ENCODE data around the gene MEI4.
"Not testable (repeated sequence)": the region's sequence is repeated elsewhere in the genome, so short reads cannot be mapped to it uniquely, and the experiment has no call there.

The MEI4 gene

DNA sequence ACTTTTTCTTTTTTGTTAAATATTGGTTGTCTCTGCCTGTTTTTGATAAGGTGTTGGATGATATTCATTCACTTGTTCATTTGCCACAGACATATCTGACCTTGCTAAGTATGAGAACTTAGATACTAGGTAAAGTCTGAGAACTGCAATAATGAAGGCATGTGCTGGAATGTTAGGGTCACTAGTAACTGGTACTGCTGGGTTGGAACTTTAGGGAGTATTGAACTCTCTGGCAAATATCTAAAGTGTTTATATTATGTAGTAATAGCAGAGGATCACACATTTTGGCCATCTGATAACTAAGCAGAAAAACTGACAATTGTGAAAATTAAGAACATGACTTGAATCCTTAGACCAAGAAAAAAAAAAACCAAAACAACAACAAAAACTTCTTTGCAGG, 162.7 kb downstream of the MEI4 start:
- DNase-seq (ENCODE audit: low read depth): no peak

DNA sequence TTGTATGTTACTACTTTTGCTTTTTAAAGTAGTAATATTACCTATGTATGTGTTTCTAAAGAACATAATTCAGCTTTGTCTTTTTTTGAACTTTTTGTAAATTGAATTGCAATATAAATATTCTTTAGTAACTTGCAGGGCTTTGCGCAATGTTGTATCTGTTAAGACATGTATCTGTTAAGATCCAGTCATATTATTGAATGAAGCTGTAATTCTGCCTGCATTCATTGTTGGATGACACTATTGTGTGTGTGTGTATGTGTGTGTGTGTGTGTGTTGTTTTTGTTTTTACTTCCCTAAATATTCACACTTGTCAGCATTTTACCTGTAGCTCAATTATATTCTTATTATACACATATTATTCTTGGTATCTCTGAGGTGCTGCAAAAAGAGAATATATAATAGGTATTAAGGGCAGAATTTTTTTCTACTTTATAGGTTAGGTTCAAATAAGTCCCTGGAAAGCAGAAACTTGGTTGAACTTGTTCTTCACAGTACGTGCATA, 164.0 kb downstream of the MEI4 start:
- no peak for DNase-seq (ENCODE audit: low read depth)

- DNase-seq (ENCODE audit: low read depth): no peak
Measured at GRCh38 chr6:77822265-77822664, 169.4 kb downstream of the MEI4 start.

DNA sequence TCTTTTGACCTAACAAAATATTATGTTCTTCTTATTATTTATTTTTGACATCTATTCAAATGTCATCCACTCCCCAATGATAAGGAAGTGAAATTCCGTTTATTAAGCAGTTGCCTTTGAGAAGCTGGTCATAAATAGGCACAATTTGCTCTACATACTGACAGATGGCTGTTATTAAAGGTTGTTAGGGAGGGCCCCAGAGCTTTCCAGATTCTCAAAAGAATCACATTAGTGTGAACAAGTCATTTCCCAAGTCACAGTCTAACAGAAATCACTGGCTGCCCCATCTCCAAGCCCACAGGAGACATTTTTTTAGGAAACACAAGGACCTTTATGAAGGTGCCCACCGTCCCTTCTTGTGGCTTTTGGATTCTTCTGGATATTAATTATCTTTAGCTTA, 172.4 kb downstream of the MEI4 start:
- no peak for DNase-seq (ENCODE audit: low read depth)

DNA sequence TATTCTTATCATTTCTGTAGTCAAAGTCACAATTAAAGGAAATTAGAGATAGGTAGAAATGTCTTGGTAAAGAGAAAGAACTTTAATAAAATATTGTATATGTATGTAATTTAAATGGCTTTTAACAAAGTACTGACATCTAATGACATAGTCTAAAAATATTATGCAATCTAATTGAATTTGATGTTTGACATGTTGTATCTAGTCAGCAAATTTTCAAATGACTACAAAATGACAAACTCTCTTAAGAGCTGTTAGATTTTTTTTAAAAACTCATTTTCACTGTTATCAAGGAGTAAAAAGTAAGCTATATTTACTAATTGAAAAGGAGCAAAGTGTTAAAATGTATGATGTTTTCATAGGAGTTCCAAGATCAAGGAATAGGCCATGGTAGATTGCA, 176.9 kb downstream of the MEI4 start:
- no peak for DNase-seq (ENCODE audit: low read depth)

DNA sequence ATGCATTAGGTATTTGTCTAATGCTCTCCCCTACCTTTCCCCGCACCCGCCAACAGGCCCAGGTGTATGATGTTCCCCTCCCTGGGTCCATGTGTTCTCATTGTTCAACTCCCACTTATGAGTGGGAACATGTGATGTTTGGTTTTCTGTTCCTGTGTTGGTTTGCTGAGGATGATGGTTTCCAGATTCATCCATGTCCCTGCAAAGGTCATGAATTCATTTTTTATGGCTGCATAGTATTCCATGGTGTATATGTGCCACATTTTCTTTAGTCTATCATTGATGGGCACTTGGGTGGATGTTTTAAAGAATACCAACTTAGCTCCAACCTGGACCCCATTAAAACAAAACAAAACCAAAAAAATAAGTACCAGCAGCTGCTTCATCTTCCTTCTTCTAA, 180.9 kb downstream of the MEI4 start:
- DNase-seq (ENCODE audit: low read depth): not testable (repeated sequence)

- no peak for DNase-seq (ENCODE audit: low read depth)
Measured at GRCh38 chr6:77834591-77834996, 181.8 kb downstream of the MEI4 start.

DNA sequence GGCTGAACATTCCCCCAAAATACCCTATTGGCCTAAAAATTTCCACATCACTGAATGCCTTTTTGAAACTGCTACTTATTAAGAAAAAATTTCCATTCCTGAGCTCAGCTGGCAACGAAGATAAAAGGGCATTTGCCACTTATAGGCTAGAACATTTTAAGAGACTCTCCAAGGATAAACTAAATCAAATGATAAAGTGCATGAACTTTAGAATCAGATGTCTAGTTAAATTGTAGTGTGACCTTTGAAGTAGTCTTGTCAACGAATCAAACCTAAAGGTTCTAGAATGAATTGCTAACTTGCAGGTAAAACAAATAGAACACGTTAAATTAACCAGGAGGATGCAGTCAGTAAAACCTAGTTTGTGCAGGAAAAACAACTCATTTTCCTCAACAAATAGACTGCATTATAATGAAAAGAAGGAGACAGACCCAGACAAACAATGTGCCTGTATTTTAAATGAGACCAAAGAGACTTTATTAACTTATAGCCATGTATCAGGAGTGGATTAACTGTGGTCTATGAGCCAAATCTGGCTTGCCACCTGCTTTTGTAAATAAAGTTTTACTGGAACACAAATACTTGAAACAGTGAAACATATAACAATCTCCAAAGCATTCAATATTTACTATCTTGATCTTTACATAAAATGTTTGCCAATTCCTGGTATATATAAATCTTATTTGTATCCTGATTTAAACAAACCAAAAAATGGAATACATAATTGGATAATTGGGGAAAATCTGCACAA, 184.4 kb downstream of the MEI4 start:
- no peak for DNase-seq (ENCODE audit: low read depth)

DNA sequence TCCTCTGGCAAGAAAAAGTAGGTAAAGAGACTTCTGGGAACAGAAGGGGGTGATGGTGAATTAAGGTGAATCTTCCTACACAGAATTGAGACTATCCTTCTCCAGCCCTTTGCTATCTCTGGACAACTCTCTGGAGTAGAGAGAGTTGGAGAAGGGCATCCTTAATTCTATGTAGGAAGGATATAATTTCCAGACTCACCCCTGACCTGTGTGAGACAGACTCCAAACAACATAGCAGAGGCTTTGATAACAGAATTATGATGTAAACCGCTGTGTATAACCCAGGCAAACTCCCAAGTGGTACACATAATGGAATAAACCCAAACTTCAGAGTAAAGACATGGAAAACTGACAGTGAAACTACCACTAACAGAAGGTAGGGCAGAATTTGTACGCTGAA, 186.5 kb downstream of the MEI4 start:
- DNase-seq (ENCODE audit: low read depth): no peak

DNA sequence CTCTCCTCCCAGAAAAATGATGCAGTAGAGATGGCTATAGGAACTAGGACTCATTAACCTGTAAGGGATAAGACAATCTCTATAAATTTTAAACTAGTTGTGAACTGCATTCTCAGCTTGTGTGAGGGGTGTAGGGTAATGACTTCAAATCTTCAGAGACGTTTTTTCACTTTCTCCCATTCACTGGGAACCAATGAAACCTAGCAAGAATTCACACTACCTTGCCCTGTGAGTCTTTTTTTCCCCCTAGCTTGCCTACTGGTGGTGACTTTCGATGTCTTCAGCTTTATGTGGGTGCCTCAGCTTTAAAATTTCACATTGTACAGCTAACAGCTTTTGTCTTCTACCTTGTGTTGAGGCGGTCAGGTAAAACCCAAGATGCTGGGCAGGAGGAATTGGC, 192.0 kb downstream of the MEI4 start:
- no peak for DNase-seq (ENCODE audit: low read depth)

DNA sequence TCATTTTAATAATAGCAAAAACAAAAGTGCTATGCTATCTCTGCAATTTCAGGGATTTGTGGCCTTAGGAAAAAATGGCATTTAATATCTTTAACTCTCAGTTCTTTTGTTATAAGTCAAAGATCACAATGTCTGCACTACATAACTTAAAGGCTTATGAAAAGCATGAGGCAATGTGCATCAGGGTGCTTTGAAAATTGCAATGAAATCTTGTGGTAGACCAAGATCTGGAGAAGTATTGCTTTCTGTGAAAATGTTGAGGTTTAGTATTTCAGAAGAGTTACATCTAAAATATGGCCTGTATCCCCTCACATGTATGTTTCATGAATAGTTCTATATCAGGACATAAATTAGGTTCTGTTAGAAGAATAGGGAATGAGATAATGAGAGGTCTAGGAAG, 200.6 kb downstream of the MEI4 start:
- no peak for DNase-seq (ENCODE audit: low read depth)

GRCh38 chr6:77856391-77856790, 203.6 kb downstream of the MEI4 start:
- no peak for DNase-seq (ENCODE audit: low read depth)

- DNase-seq (ENCODE audit: low read depth): no peak
Measured at GRCh38 chr6:77857421-77857820, 204.6 kb downstream of the MEI4 start.

DNA sequence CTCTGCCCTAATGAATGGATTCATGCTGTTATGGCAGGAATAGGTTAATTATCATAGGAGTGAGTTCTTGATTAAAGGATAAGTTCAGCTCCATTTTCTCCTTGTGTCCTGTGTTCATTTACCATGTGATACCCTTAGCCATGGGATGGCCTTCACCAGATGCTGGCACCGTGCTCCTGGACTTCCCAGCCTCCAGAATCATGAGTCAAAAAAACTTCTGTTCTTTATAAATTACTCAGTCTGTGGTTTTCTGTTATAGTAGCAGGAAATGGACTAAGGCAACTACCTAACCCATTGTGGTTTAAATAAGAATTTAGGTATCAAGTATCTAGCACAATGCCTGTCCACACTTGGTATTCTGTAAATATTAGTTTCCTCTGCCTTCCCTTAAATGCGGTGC, 223.5 kb downstream of the MEI4 start:
- no peak for DNase-seq (ENCODE audit: low read depth)

DNA sequence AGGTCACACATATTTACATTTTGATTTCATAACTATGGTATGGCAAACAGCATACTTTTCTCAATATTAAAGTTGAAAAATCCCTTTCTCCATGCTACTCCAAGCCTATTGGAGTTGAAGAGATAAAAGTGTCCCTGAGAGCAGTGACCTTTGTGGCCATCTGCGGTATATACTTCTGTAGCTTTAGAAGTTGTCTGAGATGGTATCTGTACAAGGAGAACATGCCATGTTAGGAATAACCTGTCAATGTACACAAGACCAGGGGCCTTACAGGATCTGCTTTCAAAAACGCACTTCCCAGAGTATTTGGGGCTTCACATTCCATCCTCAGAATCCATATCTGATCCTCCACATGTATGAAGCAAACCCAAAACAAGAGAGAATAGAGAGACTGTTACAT, 226.7 kb downstream of the MEI4 start:
- DNase-seq (ENCODE audit: low read depth): no peak

DNA sequence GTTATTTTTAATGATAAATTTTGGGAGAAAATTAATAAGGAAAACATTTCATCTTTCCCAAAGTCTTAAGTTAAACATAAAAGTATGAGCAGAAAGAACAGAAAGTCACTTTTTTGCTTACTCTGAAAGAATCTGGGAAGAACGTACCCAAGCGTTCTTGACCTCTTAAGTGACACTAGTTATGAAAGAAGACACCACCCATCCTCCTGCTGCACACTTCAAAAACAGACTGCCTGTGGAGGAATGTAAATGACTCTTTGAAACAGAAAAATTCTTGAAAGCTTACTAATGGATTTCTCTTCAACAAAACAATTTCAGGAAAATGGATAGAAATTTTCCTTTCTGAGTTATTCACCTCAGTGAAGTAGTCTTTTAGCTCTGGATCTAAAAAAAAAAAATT, 227.7 kb downstream of the MEI4 start:
- DNase-seq (ENCODE audit: low read depth): no peak

- no peak for DNase-seq (ENCODE audit: low read depth)
Measured at GRCh38 chr6:77883851-77884250, 231.0 kb downstream of the MEI4 start.

DNA sequence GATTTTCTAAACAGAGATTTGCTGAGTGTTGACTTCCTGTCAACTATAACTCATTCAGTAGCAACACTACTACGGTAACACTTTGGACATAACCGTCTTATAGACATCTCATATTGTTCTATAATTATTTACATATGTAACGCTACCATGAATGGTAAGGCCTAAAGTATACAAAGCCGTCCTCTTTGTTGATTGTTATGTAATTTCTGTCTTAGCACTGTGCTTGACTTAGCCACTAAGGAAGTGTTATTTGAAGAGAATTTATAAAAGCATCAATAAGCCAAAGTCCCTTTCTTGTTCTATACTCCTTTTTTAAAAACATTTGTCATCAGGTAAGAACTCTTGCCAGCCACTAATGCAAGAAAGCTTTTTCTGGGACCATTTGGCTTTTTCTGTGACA, 240.6 kb downstream of the MEI4 start:
- no peak for DNase-seq (ENCODE audit: low read depth)

DNA sequence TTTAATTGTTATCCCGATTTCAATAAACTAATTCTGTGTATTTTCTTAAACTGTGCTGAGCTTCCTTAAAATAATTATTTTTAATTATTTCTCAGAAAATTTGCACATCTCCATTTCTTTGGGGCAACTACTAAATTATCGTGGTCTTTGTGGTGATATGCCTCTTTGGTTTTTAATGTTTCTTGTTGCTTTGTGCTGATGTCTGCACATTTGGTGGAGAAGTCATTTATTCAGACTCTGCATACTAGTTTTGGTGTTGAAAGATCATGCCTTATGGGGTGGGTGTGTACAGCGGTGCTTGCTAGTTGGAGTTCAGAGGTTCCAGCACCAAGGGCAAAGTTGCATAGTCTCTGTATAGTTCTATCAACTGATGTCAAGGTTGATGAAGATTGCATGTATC, 253.2 kb downstream of the MEI4 start:
- DNase-seq (ENCODE audit: low read depth): no peak

DNA sequence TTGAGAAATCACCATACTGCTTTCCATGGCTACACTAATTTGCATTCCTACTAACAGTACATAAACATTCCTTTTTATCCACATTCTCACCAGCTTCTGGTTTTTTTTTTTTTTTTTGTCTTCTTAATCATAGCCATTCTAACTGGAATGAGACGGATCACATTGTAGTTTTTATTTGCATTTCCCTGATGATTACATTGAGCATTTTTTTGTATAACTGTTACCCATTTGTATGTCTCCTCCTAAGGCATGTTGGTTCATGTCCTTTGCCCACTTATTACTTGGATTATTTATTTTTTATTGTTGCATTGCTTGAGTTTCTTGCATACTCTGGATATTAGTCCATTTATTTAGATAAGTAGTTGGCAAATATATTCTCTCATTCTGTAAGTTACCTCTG, 258.0 kb downstream of the MEI4 start:
- no peak for DNase-seq (ENCODE audit: low read depth)

GRCh38 chr6:77926198-77926751, 273.4 kb downstream of the MEI4 start:
- DNase-seq (ENCODE audit: low read depth): no peak

DNA sequence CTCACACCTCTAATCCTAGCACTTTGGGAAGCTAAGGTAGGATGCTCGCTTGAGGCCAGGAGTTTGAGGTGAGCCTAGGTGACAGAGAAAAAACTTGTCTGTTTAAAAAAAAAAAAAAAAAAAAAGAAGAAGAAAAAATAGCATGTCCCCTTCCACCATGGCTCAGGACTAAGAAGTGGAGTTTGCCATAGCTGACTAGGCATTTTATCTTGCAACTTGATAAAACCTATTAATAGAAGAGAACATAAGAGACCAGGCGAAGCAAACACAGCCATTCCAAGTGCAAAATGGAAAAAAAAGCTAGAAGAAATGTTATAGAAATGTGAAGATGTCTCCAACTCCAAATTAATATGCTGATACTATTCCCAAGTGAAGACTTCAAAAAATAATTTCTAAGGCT, 277.5 kb downstream of the MEI4 start:
- DNase-seq (ENCODE audit: low read depth): no peak

GRCh38 chr6:77930952-77931351, 278.1 kb downstream of the MEI4 start:
- DNase-seq (ENCODE audit: low read depth): no peak

DNA sequence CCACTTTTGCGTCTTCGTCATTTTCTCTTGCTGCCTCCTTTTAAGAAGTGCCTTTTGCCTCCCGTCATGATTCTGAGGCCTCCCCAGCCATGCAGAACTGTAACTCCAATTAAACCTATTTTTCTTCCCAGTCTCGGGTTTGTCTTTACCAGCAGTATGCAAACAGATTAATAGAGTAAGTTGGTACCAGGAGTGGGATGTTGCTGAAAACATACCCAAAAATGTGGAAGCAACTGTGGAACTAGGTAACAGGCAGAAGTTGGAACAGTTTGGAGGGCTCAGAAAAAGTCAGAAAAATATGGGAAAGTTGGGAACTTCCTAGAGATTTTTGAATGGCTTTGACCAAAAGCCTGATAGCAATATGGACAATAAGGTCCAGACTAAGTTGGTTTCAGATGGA, 309.2 kb downstream of the MEI4 start:
- no peak for DNase-seq (ENCODE audit: low read depth)
